Right forelimb (tissue), 1 donor: ENCODE data around the gene STAM.
"Not testable (repeated sequence)": the region's sequence is repeated elsewhere in the genome, so short reads cannot be mapped to it uniquely, and the experiment has no call there.

Experiments
- DNase-seq: peaks from one replicate; pipeline ENCODE4 v3.0.0-alpha.2; 2018

STAM gene

DNA sequence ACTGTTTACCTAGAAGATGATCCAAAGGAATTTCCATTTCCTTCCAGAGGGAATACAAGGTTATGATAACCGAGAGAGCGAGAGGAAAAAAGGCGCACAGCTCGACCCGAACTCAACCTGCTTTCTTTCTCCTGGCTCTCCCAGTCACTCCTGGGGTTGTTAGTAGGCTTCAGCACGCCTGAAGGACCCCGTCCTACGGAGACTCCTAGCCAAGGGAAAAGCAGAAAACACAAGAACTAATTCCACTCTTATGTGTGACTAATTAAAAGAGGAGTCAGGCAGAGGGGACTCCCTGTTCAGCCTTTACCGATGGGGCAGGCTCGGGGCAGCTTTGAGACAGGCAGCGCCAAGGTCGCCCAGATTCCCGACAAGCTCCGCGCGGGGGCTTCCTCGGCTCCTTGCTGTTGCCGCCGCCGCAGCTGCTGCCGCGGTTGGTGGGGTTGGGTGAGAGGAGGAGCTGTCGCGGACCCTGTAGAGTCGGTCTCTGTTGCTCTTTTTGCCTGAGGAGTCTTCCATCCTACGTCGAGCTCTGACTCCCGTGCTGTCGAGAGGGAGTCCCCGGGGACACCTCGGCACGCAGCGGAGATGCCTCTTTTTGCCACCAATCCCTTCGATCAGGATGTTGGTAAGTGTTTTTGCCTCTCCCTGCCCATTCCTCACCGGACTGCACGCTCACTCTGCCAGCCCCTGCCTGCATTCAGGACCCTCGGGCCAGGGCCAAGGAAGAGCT, at the start of gene STAM:
Gene STAM, plus strand, starts transcription at position 397 of the 730 bp plus-strand sequence. Its CDS starts 189 bp downstream, at position 586.
- DNase-seq, result peak; percentile 96

DNA sequence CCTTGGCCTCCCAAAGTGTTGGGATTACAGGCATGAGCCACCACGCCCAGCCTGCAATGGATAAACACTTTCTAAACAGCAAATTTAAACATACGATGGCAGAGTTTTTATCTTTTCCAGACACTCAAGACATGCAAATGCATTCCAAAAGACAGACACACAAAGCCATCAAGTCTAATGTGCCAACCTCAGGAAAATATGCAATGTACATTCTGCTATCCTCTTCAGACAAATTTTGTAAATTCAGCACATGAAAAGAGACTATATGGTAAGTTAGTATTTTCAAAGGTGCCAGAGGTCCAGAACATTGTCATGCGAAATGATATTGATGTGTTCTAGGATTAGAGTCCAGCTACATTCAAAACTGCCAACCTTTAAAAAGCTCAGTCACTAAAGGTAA, 46.6 kb upstream of the STAM start:
- DNase-seq, result no peak

DNA sequence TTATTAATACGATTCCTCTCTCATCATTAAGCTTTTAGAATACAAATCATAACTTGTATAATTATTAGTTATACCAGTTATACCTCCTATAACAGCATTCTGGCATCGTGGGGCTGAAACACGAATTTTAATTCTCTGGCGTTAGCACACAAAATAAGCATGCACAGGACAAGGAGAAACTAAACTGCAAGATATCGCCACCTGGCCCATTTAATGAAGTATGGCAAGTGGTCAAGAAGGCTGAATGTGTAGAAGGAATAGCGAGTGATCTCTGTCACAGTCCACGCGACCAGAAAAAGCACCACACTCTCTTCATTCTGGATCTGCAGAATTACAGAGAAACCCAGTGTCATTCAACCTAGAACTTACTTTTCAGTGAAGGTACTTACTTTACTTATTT, 44.9 kb upstream of the STAM start:
- DNase-seq, result no peak

DNA sequence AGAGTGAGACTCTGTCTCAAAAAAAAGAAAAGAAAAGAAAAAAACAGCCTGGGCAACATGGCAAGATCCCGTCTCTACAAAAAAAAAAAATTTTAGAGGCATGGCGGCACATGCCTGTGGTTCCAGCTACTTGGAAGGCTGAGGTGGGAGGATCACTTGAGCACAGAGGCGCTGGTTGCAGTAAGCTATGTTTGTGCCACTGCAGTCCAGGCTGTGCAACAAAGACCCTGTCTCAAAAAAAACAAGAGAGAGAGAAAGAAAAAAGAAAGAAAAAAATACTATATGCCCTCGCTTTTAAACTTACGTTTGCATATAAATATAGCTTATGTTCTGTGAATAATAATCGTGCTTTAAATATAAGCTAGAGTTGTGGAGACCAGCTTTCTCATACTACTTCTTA, 38.0 kb upstream of the STAM start:
- DNase-seq, result no peak

DNA sequence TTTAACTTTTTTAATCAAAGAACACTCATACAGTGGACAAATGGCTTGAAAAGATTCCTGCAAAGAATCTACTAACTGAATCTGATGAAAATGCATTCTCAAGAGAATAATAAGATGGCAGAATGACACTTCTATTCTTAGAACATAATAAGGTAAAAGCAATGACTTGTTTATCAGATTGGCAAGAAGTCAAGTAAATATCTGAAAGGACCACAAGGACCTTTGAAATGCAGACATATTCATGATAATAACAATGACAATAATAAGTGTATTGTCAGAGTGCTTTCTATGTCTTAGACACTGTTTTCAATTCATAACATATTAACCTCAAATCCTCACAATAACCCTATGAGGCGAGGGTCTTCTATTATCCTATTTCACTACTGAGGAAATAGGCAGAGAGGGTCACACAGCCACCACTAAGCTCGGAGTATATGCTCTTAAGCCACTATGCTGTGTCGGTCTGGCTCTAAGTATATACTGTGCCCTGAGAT, 37.4 kb upstream of the STAM start:
- no peak for DNase-seq

DNA sequence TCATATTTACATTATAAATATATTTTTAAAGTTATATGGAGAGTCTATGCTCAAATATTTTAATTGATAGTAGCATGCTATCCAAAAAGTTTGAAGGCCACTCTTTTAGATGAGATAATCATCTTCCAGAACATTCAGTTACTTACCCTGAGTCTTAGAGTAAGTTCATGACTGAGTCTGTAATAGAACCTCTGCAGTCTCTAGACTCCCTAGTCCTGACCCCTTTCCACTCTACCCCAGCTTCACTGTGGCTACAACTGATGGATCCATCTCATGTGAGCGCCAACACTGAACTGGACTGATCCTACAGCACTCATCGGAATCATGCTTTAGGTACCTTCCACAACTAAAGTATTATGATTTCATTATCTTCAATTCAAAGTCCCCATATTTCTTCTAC, 36.9 kb upstream of the STAM start:
- no peak for DNase-seq

DNA sequence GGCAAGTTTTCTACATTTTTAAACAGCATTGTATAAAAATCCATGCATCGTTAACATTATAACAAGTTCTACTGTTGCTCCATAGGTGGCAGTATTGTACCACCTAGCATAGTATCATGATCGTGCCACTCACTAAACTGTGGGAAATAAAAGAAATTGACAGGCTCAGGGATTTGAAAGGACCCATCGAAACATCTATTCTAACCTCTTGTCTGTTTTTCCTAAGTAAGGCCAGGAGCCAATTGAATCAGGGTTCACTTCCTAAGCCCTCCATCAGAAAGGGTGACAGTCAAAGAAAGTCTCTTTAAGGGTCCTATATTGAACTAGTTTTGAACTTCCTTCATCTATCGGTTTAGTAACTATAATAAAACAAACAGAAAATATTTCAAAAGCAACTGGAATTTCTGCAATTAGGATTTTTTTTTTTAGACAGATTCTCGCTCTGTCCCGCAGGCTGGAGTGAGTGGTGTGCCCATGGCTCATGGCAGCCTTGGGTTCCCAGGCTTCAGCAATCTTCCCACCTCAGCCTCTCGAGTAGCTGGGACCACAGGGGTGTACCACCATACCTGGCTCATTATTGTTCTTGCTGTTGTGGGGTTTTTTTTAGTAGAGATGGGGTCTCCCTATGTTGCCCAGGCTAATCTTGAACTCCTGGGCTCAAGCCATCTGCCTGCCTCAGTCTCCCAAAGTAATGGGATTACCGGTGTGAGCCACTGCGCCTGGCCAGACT, 36.2 kb upstream of the STAM start:
- DNase-seq, result no peak

DNA sequence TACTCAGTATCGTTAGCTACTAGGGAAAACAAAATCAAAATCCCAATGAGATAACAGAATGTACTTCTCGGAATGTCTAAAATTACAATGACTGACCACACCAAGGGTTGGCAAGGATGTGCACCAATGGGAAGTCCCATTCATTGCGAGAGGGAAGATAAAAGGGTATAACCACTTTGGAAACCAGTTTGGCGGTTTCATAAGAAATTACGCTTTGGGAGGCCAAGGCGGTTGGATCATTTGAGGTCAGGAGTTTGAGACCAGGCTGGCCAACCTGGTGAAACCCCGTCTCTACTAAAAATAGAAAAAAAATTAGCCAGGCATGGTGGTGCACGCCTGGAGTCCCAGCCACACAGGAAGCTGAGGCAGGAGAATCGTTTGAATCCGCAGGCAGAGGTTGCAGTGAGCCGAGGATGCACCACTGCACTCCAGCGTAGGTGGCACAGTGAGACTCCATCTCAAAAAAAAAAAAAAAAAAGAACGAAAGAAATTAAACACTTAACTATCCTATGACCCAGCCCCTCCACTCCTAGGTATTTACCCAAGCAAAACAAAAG, 34.4 kb upstream of the STAM start:
- DNase-seq, result no peak

DNA sequence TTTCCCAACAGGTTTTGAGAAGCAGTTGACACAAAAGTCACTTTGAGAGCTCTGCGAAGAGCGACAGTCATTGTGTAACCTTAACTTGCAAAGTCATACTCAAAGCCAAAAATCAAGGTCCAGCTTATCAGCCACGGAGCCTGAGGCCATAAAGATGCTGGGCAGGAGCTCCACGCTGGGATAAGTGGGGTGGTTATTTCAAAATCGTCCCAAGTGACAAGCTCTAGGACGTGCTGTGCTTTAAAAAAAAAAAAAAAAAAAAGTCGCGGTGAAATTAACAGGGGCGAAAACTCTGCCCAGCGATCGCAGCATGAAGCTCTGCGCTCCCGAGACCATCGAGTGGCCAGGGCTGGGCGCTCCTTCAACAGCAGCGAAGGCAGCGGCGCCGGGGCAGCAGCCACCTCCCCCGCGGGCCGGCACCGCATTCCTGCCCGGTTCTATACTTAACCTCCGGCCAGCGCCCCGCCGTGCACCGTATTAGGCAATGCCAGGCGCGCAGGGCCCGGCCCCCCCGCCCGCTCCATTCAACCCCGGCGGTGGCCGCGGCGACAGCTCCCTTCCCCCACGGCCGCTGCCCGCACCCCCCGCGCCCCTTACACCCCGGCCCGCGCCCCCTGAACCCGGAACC, 27.4 kb upstream of the STAM start:
- DNase-seq, result peak; percentile 66

DNA sequence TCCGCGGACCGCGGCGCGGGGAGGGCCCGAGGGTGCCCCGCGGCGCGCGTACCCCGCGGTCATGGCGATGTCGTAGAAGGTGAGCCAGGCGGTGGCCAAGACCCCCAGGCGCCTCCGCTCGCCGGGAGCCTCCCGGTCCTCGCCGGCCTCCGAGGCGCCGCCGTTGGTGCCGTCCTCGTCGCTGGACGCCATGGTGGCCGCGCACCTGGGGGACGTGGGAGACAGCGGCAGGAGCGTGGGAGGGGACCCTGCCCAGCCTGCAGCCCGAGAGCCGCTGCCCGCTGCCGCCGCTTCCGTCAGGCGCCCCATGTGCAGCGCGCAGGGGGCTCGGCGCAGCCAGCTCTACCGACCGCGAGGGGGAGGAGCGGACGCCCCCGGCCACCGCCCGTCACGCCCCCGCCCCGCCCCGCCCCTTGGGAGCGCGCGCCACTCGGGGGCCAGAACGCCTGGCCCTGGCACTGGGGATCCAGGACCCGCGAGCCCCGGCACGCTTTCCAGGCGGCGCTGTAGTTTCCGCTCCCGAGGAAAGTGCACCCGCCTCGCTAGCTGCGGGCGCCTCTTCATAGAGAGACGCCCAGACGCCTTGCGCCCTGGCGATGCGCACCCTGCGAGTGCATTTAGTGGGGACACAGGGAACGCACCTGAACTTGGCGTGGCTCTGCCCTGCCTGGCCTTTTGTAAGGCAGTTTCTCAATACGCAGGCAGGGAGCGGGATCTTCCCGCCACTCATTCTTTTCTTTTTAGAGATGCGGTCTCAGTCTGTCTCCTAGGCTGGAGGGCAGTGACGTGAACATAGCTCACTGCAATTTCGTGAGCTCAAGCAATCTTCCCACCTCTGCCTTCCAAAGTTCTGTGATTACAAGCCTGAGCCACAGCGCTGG, 26.7 kb upstream of the STAM start, which contains the start of gene HACD1:
Gene HACD1, minus strand, starts transcription at position 344 of the 881 bp plus-strand sequence. Its CDS starts 35 bp downstream, at position 309.
- DNase-seq, result peak; percentile 72

DNA sequence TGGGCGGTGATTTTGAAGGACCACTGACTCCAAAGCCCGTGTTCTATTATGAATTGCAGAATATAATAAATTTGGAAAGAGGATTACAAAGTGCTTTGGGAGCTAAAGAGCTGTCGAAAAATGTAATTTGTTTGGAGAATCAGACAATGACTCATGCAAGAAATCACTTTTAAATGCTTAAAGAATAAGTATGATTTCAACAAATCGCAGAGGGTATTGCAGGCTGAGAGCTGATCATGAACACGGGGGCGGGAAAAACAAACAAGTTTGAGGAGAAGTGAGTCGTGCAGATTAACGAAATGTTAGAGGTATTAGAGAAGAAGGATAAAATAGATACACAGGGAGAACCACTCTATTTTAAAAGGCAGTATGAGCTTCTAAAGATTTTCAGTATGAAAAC, 21.9 kb upstream of the STAM start:
- no peak for DNase-seq

DNA sequence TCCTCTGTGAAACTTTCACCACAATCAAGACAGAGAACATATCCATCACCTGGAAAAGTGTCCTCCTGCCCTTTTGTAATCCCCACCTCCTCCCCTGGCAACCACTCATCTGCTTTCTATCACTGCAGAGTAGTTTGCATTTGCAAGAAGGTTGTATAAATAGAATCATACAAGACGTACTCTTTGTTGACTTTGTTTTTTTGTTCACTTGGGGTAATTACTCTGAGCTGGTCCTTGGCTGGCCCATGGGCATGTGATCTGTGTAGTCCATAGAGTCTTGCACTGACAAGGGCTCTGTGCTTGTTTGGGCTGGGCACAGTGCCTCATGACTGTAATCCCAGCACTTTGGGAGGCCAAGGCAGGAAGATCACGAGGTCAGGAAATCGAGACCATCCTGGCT, 19.0 kb upstream of the STAM start:
- no peak for DNase-seq

DNA sequence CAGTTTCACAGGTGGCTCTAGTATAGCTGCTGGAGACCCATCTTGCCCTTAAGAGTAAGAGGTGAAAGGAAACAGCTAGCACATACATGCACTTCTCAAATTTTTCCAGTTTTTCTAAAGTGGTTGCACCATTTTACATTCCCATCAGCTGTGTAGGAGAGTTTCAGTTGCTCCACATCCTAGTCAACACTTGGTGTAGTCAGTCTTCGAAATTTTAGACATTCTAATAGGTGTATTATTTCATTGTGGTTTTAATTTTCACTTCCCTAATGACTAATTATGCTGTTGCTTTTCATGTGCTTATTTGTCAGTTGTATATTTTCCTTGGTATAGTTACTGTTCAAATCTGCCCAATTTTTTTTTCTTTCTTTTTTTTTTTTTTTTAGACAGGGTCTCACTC, 17.3 kb upstream of the STAM start:
- DNase-seq, result no peak

DNA sequence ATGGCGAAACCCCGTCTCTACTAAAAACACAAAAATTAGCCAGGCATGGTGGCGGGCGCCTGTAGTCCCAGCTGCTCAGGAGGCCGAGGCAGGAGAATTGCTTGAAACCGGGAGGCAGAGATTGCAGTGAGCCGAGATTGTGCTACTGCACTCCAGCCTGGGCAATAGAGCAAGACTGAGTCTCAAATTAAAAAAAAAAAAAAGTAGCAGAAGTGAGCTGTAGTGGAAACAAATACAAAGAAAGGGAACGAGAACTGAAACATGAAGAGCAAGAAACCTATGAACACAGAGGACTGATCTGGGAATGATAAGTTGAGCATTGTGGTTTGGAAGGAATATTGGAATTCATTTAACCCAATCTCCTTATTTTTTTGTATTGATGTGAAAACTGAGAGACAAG, 11.4 kb upstream of the STAM start:
- not testable (repeated sequence) for DNase-seq

DNA sequence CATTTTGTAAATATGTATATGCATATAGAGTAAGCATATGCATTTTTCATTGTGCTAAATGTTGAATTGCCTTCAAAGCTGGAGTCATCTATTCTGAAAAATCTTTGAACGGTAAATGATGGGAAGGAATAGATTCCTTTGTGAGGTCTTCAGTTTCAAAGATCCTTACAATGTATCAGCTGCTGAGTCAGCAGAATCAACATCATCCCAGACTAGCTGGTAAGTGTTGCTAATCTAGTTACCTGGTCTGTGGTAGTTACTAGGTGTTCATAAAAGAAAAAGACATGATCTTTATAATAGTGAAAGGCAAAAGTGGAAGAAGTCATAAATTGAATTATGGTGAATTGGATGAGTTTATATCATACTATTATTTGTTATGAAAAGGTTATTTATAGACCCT, 10.6 kb upstream of the STAM start:
- DNase-seq, result no peak

DNA sequence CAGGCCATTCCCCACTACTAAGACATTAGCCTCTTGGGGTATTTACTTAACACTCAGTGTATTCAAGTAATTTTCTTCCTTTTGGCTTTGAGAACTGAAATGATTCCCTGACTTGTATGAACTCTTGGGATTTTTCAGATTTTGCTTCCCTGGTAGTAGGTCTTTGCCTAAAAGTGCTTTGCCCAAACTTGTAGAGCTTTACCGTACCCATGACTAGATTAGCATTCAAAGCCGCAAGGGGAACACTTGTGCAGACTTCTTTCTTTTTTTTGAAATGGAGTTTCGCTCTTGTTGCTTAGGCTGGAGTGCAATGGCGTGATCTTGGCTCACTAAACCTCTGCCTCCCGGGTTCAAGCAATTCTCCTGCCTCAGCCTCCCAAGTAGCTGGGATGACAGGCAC, 6.1 kb upstream of the STAM start:
- DNase-seq, result no peak

DNA sequence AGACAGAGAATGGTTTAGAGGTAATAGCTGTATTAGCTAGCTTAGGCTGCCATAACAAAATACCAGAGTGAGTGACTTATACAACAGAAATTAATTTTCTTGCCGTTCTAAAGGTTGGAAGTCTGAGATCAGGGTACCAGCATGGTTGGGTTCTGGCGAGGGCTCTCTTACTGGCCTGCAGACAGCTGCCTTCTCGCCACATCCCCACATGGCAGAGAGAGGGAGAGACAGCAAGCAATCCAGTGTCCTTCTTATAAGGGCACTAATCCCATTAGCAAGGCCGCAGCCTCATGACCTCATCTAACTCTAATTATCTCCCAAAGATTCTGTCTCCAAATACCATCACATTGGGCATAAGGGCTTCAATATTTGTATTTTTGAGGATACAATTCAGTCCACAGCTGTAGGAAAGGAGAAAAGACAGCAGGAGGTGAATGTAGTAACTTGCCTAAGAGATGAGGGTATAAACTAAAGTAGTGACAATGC, 3.6 kb upstream of the STAM start:
- no peak for DNase-seq

DNA sequence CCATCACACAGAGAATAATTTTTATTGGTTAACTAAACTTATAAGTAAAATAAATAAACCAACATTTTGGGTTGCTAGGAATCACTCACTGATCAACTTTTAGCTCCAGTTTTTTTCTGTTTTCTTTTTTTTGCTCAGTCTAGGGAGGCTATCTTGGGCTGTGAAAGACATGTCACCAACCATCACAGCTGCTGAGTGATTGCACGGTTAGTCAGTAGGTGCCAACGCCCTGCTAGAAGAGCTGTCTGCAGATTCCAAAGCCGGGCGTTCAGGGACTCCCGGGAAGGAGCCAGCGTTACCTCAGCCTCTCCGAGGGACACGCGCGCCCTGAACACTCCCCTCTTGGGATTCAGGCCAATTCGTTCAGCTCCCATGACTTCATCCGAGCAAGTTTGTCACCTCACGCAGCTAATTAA, 604 bp upstream of the STAM start:
- no peak for DNase-seq

DNA sequence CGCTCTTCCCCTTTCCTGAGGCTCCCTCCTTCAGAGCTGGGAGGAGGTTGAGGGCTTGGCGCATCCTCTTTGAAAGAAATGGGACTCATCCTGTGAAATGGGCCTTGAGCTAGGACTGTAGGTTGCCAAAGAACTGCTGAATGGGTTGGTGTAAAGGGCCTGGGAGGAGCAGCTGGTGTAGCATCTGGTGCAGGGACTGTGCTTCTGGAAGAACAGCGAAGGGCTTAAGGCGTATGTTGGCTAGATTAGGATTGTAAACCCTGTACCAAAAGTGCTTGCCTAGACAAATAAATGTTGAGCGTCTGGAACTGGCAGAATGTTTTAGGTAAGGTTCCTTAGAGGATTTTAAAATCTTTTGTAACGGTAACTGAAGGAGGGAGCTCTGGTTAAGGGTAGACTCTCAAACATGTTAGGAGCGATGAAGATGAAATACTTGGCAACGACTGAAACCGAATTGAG, 563 bp downstream of the STAM start:
- DNase-seq, result no peak

DNA sequence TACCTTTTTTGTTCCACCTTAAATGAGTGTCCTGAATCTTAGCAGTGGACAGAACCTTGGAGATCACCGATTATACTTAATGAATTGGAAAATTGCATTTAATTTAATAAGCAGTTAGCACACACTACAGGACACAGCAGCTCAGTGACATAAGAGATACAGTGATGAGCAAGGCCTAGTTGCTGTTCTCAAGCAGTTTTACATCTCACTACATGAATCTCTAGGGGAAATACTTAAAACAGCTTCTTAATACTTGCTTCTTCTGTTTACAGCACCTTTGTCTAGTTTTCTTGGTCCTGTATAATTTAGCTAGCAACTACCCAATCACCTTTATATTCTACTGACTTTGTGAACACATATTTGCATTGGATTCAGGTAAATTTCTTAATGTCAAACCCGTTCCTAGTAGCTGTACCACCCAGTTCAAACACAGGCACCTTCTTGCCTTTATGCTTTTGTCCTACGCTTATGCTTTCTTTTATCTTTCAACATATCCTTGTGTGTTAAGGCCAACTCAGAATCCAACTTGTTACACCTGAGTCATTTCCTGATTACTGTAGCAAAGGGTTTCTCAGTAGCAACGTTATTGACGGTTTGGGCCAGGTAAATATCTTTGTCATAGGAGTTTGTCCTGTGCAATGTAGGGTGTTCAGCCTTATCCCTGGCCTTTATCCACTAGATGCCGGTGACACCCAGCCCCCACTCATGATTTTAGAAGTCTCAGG, 1.8 kb downstream of the STAM start:
- DNase-seq, result no peak

DNA sequence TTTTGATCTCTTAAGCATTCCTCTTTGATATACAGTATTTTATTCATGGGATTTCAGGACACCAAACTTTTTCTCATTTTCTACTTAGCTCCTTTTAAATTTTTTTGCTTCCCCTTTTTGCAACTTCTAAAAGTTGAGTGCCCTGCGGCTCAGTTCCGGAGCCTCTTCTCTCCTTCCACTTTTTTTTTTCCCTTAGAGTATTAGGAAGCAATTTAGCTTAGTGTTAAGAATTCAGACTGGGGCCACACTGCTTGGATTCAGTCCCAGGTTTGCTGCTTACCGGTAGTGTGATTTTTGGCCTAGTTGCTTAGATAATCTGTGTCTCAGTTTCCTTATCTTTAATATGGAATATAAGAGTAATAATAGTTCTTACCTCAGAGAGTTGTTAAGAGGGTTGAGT, 3.4 kb downstream of the STAM start:
- DNase-seq, result no peak
